Dedifferentiated amniotic fluid mesenchymal stem cell (primary cell): ENCODE measurements around the gene CCR1.
A peak's percentile ranks its signal among the peaks of the same experiment; 100 is the strongest.
"Not testable (repeated sequence)": the region's sequence is repeated elsewhere in the genome, so short reads cannot be mapped to it uniquely, and the experiment has no call there.

Experiments
- DNase-seq: peaks from one replicate; pipeline ENCODE4 v3.0.0-alpha.2; 2016; ENCODE audit errors: extremely low spot score

CCR1 gene

DNA sequence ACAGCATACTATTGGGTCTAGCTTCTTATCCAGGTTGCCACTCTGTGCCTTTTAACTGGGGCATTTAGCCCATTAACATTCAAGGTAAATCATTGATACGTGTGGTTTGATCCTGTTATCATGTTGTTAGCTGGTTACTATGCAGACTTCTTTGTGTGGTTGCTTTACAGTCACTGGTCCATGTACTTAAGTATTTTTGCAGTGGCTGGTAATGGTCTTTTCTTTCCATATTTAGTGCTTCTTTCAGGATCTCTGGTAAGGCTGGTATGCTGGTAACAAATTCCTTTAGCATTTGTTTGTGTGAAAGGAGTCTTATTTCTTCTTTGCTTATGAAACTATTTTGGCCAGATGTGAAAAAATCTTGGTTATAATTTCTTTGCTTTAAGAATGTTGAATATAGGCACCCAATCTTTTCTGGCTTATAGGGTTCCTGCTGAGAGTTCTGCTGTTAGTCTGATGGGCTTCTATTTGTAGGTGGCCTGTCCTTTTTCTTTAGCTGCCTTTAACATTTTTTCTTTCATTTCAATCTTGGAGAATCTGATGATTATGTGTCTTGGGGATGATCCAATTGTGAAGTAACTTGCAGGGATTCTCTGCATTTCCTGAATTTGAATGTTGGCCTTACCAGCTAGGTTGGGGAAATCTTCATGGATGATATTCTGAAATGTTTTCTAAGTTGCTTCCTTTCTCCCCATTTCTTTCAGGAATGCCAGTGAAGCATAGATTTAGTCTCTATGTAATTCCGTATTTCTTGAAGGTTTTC lies 39.3 kb downstream of the CCR1 start:
- DNase-seq, result peak; percentile 15

DNA sequence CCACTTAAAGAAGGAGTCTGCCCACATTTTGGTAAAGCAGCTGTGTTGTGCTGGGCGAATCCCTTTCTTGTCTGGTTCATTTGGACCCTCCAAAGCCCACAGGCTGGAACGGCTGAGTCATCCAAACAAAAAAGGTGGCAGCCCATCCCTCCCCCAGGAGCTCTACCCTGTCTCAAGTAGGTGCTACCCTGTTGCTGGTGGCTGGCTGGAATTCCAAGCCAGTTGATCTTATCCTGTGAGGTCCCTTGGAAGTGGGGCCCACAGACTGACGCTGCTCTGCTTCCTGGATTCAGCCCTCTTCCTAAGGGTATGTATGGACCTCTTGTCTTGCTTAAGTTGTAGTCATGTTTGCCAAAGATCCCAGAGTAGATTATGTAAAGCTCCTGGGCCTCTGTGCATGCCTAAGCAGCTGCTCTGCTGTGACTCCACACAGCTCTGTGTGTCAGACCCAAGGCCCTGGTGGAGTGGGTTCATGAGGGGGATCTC lies 44.5 kb downstream of the CCR1 start:
- DNase-seq, result no peak

DNA sequence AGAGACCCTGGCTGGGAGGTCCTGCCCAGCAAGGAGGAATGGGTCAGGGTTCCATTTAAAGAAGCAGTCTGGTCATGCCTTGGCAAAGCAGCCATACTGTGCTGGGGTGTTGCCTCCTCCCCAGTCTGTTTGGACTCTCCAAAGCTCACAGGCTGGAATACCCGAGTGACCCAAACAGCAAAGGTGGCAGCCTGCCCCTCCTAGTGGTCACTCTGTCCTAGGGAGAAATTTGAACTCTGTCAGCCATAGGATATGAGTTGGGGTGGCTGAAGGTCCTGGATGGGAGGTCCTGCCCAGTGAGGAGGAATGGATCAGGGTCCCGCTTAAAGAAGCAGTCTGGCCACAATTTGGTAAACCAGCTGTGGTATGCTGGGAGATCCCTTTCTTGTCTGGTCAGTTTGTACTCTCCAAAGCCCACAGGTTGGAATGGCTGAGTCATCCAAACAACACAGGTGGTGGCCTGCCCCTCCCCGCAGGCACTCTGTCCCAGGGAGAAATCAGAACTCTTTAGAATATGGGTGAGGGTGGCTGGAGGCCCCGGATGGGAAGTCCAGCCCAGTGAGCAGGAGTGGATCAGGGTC lies 45.0 kb downstream of the CCR1 start:
- DNase-seq, result no peak

DNA sequence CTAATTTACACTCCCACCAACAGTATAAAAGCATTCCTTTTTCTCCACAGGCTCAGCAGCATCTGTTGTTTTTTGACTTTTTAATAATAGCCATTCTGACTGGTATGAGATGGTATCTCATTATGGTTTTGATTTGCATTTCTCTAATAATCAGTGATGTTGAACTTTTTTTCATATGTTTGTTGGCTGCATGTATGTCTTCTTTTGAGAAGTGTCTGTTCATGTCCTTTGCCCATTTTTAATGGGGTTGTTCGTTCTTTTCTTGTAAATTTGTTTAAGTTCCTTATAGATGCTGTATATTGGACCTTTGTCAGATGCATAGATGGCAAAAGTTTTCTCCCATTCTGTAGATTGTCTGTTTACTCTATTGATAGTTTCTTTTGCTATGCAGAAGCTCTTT lies 50.4 kb downstream of the CCR1 start:
- not testable (repeated sequence) for DNase-seq

DNA sequence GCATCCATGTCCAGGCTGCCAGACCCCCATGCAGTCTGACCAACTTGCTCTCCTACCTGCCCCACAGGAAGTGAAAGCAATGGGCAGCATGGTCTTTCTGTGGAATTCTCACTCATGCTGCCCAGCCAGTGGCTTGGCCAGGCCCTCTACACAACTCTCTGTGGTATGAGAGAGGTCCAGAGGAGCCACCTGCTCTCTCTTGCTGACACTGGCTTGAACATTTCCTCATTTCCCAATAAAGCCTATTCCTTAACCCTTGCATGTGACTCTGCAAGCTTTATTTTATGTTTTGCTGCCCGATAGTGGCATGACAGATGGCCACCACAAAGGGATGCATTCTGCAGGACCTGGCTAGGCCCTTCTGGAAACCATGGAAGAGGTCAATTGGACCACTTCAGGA lies 53.8 kb downstream of the CCR1 start:
- no peak for DNase-seq
